ENCODE measurements around the gene U2AF2. TPM values are rescaled to one million over a fixed set of nuclear protein-coding genes. Genes with fewer than 3 reads are reported as not detected.

The U2AF2 gene
- total and polyA plus RNA-seq, 2 of the 8 experiments (the other 6 are each of a cell fraction or from before 2014, with no cell fraction given) = 162 to 252 TPM

DNA sequence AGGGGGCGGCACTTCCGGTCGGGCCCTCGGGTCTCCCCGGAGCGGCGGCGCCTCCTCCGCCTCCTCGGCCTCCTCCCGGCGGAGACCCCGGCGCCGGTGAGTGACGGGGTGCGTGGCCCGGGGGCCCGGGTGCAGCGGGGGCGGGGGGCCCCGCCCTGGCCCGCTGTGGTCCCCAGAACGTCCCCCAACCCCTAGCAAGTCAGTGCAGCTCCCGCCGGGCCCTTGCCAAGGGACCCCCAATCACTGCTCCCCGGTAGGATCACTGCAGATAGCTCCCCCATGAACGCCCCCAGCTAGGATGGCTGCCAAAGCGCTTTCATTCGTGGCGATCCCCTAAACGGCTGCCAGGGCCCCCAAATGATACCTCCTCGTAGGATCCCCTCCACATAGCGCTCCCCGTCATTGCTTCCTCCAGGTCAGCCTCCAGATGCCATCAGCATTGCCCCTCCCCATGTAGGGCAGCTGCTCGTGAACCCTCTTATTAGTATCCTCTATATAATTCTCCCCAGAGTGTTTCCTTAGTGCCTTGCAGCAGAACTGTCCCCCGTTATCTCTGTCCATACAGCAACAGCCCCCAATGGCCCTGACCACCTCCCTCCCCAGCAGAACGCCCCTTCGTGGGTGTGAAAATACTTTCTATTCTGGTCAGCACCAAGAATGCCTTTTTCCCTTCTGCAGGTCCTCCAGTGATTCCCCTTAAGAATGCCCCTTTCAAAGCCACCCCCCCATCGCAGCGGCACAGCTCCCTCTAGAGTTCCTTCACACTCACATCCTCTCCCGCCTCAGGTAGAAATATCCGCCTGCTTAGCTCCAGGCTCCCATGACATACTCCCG lies 49.0 kb upstream of the U2AF2 start, which contains the start of gene ZNF865:
Gene ZNF865, plus strand, starts transcription at position 11 of the 834 bp plus-strand sequence. CDS start 7,972 bp downstream, outside the sequence.
- Histone ChIP-seq H3K4ac (replicated peaks; ENCODE audit: insufficient read length, low read depth, low read length) (peak within 1 kb of the TSS; percentile 74), H4K91ac (replicated peaks; ENCODE audit: insufficient read length, low read length) (peak within 1 kb of the TSS; percentile 98), H4K8ac (ENCODE audit: extremely low read depth, insufficient read depth, low read length) (peak within 1 kb of the TSS; percentile 83), H2BK15ac (ENCODE audit: low read length) (peak within 1 kb of the TSS; percentile 95; the same call in 1 of the 2 replicates), H3K27me3 (replicated peaks in 1 of 4; ENCODE audit: control insufficient read depth in 3 of 4, extremely low read depth in 1 of 4, insufficient read depth in 3 of 4, low read length in 3 of 4) (no peaks in the 10 kb centered on the region), H3K4me2 (ENCODE audit: insufficient read depth in 1 of 2, low read depth in 2 of 2, low read length in 2 of 2) (peak within 1 kb of the TSS; percentile 61 to 93), H3K36me3 (ENCODE audit: control insufficient read depth in 2 of 4, insufficient read depth in 4 of 4, low read length in 3 of 4) (peaks cover 0 to 3% (median 0%) of the 10 kb centered on the region in 4 experiments; a peak in 1 of 8 replicates), H3K56ac (replicated peaks; ENCODE audit: insufficient read length, low read depth, low read length) (peak within 1 kb of the TSS; percentile 95), H3K27ac (ENCODE audit: low read depth, low read length) (peak within 1 kb of the TSS; percentile 80), H3K14ac (ENCODE audit: insufficient read length) (peak within 1 kb of the TSS; percentile 1), H2AFZ (ENCODE audit: low read length) (no peak within 1 kb of the TSS; the same call in 1 of the 2 replicates), H3K4me1 (replicated peaks in 1 of 4; ENCODE audit: control insufficient read depth in 3 of 4, insufficient read depth in 4 of 4, low read length in 3 of 4) (peaks cover 0 to 14% (median 8%) of the 10 kb centered on the region in 4 experiments; a peak in 6 of 7 replicates), H3K79me2 (ENCODE audit: control insufficient read depth in 1 of 2, insufficient read depth in 2 of 2, low read length in 2 of 2) (peaks cover 0 to 10% of the 10 kb centered on the region in 2 experiments; a peak in 2 of 4 replicates), H2BK12ac (ENCODE audit: low read depth, low read length) (0 out of 2 replicates have a peak within 1 kb of the TSS, but pooled peaks have one; percentile 80), H3K23me2 (ENCODE audit: low read depth, low read length) (peaks cover 13% of the 10 kb centered on the region), H3K79me1 (ENCODE audit: low read depth, low read length) (peaks cover 5% of the 10 kb centered on the region), H3K18ac (ENCODE audit: extremely low read depth, low read length) (peak within 1 kb of the TSS; percentile 98), H3K9ac (replicated peaks in 1 of 4; ENCODE audit: extremely low read depth in 1 of 4, low read depth in 3 of 4, low read length in 3 of 4) (peak within 1 kb of the TSS; percentile 59 to 66 (median 62)), H2BK5ac (ENCODE audit: low read depth, low read length) (peak within 1 kb of the TSS; percentile 96), H3K4me3 (ENCODE audit: extremely low read depth in 1 of 4, insufficient read depth in 2 of 4, low read depth in 3 of 4, low read length in 4 of 4) (peak within 1 kb of the TSS; percentile 54 to 93 (median 88)), H3K9me3 (ENCODE audit: insufficient read depth in 2 of 2, low read depth in 1 of 2, low read length in 1 of 2) (no peaks in the 10 kb centered on the region), H2AK5ac (ENCODE audit: low read depth, low read length) (no peak within 1 kb of the TSS), H4K20me1 (replicated peaks in 1 of 2; ENCODE audit: control insufficient read depth in 1 of 2, insufficient read depth in 2 of 2, low read length in 2 of 2) (peaks cover 2 to 19% of the 10 kb centered on the region in 2 experiments), H2BK120ac (replicated peaks; ENCODE audit: low read depth, low read length) (peak within 1 kb of the TSS; percentile 86), H2BK20ac (ENCODE audit: low read length) (peak within 1 kb of the TSS; percentile 66; the same call in 1 of the 2 replicates), H4K5ac (ENCODE audit: insufficient read length, low read depth, low read length) (peak within 1 kb of the TSS; percentile 96), H3K23ac (ENCODE audit: insufficient read length) (no peak within 1 kb of the TSS)
- CTCF ChIA-PET (ENCODE audit: partially characterized antibody) = interaction anchor here (0.6 to 2.3 kb wide), 28 partner anchors 9 to 447 kb away, joined by 3 to 22 read pairs (median 5); partner anchors contain the start of genes NAT14 and ZNF784
- POLR2A ChIA-PET (ENCODE audit: partially characterized antibody) = interaction anchor here (0.6 to 3.6 kb wide), 15 partner anchors 11 to 121 kb away, joined by 3 to 25 read pairs (median 4); partner anchors contain the start of genes NAT14, U2AF2, ZNF579 and ZNF784
- DNase-seq (ENCODE audit: low read depth in 1 of 2, low spot score in 2 of 2) (peak in 1 of 2 experiments; percentile 72), FAIRE-seq (peak; percentile 74)
- WGBS, 2 experiments (ENCODE audit: extremely low coverage in 1 of 2, insufficient coverage in 1 of 2, insufficient read length in 1 of 2, insufficient replicate concordance in 2 of 2, low coverage in 1 of 2, low lambda C conversion rate in 2 of 2, missing lambda C conversion rate in 1 of 2) = 4% methylated on average over 18 of the region's 44 CpGs; no CpG with 5 or more reads in 1 of the 2 experiments
- TF ChIP-seq E2F6 (IDR thresholded peaks at IDR 0.05) (peak; percentile 89), TEAD4 (IDR thresholded peaks at IDR 0.05; ENCODE audit: low read depth, low read length) (0 out of 2 replicates have a peak, but pooled peaks have one; percentile 7), RFX5 (IDR thresholded peaks at IDR 0.05; ENCODE audit: borderline replicate concordance, low read depth, low read length) (peak; percentile 54; the same call in 1 of the 2 replicates), JUN (IDR thresholded peaks at IDR 0.05; ENCODE audit: low read depth, low read length) (no peak), SIX5 (IDR thresholded peaks at IDR 0.05; ENCODE audit: low read depth, low read length) (no peak), EZH2 (IDR thresholded peaks at IDR 0.05; ENCODE audit: low read depth, low read length, severe bottlenecking) (no peak), SP4 (IDR thresholded peaks at IDR 0.05; ENCODE audit: low read length) (no peak)

Measured in H1 (cell line).